NCI-H128 (cell line): ENCODE data around the gene KAZALD1.
"Not testable (repeated sequence)": the region's sequence is repeated elsewhere in the genome, so short reads cannot be mapped to it uniquely, and the experiment has no call there.

Experiments
- DNase-seq: peaks from one replicate; lab custom pipeline; 2025; ENCODE audit not compliant: unreplicated experiment; lab: John Stamatoyannopoulos, UW

The KAZALD1 gene

DNA sequence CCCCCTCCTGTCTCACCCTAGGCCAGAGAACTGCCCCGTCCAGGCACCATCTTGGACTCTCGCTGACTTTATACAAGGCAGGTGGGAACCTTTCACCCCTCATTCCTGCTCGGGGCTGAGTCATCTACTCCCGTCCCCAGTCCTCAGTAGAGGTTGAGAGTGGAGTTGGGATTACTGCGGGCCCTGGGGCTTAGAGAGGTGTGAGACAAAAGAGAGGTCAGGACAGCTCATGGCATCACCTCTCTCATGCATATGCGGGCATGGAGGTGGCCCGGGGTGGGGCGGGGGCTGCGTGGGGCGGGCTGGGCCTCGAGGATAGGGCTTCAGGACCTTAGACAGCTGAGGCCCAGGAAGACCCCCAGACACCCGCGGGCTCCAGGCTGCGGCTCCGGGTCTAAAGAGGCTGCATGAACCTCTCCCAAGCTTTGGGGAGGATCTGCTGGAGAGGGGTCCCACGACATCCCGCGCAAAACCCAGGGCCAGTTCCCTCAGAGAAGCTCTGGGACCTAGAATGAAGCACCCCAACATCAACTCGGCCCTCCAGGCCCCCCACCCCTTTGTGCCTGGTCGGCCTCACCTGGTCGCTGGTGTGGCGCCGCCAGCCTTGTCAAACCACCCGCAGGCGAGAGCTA lies 31.2 kb upstream of the KAZALD1 start:
- no peak for DNase-seq

DNA sequence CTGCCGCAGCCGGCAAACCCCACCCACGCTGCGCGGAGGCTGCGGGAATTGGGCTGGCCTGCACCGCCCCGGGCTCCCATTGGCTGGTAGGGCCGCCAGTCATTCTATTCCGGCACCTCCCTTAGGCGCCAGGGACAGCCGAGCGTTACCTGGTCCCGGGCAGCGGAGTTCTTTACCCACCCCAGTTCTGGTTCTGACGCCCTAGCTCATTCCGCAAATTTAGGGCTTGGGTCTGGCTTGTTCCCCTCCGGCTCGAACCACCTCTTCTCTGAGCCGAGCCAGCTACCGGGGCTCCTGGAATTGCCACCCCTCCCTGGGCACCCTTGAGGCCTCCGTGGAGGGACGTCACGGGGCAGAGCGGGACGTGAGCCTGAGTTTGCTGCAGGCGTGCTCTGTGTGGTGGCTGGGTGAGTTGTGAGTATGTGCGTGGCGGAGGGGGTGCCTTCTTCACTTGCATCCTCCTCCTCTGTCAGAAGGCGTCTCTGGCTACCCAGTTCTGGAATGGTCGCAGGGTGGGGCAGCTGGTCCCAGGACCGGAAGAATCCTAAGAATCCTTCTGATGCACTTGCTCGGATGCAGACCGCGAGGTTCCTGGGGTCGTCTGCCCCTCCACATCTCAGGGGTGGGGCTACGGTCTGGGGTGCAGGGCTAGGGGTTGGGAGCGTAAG lies 30.5 kb upstream of the KAZALD1 start, which contains the start of the genes PDZD7 and SFXN3:
Gene PDZD7, minus strand, starts transcription at position 2 of the 668 bp plus-strand sequence. CDS start 910 bp downstream, outside the sequence.
Gene SFXN3, plus strand, starts transcription at position 107 of the 668 bp plus-strand sequence. CDS start 3,461 bp downstream, outside the sequence.
- peak; percentile 84 for DNase-seq

DNA sequence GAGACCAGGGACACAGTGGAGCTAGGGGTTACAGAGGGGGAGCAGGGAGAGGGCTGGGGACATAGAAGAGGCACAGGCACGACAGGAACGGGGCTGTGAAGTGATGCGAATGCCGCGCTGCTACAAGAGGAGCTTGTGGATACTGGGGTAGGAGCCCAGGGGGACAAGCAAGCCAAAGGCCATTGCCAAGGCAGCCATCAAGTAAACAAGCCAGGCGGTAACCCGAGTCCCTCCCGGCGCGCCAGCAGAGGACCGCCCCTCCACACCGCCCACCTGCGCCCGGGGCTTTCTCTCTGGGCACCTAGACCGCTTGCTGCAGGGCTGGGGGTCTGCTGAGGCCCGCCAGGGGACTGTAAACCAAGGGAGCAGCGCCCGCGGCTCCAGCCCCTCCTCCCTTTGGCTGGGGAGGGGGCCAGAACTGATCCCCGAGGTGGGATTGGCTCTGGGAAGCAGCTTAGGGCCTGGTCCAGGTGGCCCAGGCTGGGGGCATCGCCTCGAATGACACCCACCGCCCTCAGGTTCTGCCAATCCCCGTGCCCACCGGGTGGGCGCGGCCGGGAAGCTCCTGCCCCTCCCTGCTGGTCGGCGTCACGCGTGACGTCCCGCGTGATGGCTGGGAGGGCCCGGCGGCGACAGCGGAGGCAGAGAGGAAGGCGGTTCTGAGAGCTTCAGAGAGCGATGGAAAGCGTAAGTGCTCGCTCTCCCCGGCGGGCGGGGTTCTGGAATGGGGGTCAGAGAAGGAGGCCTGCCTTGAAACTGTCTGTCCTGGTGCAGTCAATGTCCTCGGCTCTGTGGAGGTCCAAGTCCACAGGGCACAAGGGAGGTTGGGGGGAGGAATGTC lies 29.8 kb upstream of the KAZALD1 start:
- no peak for DNase-seq

DNA sequence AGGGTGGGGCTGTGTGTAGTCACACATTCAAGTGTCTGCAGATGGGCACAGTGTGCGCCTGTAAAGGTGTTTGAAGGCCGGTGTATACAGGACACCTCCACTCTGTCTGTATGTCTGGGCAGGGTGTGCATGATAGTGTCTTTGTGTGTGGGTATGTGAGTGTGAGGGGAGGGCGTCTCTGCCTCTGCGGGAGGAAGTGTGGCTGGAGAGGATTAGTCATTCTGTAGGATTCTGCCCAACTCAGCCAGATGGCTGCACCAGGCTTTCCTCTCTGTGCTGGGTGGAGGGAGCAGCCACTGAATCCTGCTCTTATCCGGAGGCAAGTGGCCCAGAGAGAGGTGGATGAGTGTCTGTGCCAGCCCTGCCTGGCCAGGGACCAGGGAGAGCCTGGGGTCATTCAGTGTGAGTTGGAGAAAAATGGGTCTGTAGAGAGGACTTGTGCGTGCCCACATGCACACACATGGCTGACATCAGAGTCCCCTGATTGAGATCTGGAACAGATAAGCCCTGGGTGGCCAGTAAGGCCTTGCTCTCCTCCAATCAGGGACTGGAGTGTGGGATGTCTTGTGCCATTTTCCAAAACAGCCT lies 29.1 kb upstream of the KAZALD1 start:
- no peak for DNase-seq

DNA sequence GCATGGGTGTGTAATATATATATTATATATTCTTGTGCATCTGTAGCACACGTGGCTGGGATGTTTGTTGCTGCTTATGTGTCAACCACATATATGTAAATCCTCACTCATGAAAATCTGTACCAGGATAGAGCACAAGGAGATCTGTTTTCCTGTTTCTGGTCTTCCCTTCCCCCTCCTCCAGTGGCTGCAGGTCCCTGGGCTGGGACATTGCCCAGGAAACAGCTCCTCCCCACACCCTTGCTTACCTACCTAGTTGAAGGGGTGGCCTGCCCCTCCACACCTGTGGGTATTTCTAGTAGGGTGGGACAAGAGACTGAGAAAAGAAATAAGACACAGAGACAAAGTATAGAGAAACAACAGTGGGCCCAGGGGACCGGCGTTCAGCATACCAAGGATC lies 28.5 kb upstream of the KAZALD1 start:
- no peak for DNase-seq

DNA sequence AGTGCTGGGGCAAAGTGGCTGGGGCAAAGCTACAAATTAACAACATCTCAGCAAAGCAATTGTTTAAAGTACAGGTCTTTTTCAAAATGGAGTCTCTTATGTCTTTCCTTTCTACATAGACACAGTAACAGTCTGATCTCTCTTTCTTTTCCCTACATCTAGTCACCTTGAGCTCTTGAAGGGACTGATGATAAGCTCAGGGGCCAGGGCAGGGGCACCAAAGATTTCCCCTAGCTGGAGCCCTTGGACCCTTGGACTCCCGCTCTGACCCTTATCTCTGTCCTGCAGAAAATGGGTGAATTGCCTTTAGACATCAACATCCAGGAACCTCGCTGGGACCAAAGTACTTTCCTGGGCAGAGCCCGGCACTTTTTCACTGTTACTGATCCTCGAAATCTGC lies 27.4 kb upstream of the KAZALD1 start:
- not testable (repeated sequence) for DNase-seq

DNA sequence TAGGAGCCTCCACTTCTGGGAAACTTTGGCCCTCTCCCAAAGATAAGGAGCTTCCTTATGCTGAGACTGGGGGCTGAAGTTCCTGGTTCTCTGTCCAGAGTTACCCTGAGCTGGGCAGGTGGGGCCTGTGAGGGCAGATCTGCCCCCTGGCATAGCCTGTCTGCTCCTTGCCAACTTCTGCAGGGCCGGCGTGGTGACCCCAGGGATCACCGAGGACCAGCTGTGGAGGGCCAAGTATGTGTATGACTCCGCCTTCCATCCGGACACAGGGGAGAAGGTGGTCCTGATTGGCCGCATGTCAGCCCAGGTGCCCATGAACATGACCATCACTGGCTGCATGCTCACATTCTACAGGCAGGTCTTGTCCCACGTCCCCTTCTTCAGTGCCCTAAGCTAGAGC lies 26.5 kb upstream of the KAZALD1 start:
- no peak for DNase-seq

DNA sequence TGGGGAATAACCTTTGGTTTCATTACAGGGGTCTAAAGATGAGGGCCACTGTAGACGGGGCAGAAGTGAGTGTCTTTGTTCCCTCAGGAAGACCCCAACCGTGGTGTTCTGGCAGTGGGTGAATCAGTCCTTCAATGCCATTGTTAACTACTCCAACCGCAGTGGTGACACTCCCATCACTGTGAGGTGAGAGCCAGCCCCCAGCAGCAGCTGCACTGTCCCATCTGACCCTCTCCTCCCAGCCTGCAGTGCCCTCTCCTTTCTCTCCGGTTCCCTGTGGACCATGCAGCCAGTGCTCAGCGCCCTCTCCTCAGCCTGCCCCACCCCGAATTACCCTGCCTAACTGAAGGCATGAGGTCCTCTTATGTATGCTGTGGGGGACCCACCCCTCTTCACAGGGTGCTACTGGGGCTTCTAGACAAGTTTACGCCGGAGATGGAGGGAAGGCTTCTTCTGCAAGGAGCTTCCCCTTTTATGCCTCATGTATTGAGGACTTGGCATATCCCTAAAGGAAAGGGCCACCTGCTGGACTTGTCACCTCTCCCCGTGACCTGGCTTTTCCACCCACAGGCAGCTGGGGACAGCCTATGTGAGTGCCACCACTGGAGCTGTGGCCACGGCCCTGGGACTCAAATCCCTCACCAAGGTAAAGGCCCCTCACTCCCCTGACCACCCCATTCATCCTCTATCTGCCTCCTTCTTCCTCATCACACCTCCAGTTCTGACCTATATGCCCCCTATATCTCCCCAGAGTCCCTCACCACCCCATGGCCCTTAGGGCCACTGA lies 25.7 kb upstream of the KAZALD1 start:
- DNase-seq = no peak

DNA sequence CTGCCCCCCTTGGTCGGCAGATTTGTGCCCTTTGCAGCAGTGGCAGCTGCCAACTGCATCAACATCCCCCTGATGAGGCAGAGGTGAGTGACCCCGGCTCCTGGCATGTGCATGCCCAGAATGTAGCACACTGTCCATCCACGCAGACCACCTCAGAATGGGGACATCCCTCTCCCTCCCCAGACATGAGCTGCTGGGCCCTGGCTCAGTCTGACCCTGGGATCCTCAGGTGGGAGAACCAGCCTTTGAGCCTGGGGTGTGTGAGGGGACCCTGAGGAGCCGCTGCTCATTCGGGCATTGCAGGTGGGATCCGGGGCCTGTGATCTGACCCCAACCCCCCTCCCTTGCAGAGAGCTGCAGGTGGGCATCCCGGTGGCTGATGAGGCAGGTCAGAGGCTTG lies 25.1 kb upstream of the KAZALD1 start:
- no peak for DNase-seq

DNA sequence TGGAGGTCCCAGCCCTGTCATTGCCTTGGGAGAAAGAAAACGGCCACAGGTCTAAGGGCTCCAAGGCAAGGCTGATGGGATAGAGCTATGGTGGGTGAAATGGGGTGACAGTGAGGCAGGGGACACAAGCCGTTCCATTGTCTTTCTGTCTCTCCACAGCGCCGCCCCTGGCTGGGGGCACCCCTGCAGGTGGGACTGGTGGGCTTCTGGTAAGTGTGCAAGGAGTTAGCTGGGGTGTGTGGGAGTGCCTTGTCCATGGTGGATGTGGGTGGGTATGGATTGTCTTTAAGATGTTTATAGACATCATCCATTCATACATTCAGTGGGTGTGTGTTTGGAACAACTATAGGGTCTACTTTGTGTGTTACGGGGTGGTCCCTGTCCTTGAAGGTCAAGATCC lies 23.3 kb upstream of the KAZALD1 start:
- no peak for DNase-seq

DNA sequence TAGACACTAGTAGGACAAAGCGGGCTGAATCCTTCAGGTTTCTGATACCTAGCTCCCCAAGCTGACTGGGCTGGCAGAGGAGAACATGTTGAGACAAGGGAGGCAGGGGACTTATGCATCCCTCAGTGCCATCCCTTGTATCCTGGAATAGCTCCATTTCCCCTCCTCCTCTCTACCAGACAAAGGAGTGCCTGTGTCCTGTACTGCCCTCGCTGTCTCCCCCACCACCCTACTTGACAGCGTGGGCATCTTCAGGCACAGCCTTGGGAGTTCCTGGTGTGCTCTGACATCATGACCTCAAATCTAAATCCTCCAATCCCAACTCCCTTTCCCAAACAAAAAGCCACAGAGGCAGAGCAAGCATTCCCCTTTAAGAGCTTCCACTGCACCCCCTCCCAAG lies 21.7 kb upstream of the KAZALD1 start:
- DNase-seq = no peak

DNA sequence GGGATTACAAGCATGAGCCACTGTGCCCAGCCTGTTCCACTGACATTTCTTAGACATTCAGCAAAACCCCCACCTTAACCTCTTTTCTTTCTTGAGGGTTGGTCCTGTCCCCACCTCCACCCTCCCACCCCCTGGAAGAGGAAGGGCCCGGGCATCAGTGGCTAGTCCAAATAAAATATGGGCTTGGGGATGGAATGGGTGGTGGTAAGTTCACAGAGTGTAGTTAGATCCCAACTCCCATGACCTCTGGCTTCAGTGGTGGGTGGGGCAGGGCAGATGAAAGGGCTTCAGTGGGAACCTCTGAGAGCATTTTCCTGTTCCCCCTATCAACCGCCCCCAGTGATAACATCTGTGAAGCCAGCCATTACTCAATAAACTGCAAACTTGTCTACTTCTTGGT lies 20.9 kb upstream of the KAZALD1 start:
- no peak for DNase-seq

DNA sequence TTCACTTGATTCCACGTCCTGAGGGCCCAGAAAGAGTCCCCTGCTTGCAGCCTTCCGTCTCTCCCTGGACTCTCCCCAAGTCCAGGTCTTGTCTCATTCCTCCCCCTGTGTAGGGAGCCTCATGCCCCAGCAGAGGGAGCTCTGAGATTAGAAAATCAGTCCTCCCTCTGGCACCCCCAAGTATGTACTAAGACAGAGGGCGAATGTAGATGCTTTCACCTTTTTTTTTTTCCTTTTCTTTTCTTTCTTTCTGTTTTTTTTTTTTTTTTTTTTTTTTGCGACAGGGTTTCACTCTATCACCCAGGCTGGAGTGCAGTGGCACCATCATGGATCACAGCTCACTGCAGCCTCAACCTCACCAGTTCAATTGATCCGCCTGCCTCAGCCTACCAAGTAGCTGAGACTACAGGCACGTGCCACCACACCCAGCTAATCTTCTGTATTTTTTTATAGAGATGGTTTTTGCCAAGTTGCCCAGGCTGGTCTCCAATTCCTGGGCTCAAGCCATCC lies 20.5 kb upstream of the KAZALD1 start:
- DNase-seq = peak; percentile 43

DNA sequence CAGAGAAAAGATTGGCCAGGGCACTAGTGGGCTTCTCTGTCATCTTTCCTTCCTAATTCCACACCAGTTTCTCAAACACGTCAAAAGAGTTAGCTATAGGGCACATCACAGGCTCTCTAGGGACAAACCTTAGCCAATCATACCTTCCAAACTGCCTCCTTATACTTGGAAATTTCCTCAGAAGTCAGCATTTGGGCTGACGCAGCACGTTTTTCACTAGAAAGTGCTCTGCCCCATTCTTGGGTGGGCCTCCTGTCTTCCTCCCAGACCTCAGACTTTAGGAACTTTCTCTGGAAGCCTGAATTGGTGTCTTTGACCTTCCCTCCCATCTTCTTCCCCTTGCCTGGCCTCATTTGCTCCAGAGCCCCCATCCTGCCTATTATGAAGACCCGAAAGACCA lies 19.7 kb upstream of the KAZALD1 start:
- DNase-seq = no peak

DNA sequence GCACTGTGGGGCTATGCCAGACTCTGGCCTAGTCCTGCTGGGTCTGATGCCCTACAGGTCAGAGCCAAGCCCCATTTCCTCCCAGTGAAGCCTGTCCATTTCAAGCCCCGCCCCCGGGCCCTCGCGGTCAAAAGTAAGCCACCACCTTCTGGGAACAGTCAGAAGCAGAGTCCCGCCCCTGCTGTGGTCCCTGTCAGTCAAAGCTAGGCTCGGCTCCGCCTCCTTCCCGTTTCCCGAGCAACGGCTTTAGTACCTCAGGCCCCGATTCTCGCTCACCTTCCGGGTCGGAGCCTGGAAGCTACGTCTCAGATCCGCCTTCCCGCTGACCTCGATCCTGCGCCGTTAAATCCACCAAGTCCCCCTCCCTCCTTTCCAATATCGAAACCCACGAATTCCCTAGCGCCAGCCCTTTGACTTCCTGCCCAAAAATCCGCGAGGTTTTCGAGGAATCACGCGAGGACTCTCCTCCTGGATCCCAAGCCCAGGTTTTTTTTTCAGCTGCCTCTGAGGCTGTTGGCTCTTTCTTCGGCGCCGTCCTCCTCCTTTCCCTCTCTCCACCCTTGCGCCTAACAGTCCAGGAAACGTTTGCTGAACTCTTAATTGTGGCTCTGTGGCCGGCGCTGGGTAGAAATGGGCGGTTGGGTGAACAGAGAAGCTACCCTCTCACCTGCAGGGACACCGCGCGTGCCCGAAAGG lies 19.0 kb upstream of the KAZALD1 start:
- peak; percentile 92 for DNase-seq

DNA sequence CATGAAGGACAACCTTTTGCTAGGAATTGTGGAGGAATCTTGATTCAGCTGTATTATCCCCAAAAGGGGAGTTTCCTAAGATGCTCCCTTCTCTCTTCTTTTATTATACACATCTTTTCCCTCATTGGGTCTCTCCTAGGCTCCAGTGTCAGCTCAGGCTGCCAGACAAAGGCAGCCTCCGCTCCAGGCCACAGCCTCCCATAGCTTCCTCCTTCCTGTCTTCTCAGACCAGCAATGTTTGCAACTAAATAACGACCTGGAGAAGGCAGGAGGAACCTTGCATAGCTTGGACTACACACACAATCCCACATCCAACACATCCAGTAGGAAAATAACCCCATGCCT lies 18.5 kb upstream of the KAZALD1 start:
- DNase-seq = no peak

DNA sequence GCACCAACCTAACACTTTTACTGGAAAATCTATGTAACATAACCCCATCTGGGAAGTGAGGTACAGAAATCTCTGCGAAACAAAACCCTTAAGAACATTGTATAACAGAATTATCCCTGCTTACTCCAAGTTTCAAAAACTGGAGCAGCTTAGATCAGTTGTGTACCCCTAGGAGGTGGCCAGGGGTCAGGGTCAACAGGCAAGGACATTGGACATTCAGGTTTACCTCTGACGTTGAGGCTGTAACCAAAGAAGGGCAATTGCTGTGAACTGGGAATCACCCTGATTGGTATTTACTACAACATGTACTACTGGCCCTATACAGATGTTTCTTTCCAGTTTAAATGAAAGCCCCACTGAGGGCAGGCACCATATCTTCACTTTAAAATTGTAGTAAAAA lies 17.7 kb upstream of the KAZALD1 start:
- no peak for DNase-seq

DNA sequence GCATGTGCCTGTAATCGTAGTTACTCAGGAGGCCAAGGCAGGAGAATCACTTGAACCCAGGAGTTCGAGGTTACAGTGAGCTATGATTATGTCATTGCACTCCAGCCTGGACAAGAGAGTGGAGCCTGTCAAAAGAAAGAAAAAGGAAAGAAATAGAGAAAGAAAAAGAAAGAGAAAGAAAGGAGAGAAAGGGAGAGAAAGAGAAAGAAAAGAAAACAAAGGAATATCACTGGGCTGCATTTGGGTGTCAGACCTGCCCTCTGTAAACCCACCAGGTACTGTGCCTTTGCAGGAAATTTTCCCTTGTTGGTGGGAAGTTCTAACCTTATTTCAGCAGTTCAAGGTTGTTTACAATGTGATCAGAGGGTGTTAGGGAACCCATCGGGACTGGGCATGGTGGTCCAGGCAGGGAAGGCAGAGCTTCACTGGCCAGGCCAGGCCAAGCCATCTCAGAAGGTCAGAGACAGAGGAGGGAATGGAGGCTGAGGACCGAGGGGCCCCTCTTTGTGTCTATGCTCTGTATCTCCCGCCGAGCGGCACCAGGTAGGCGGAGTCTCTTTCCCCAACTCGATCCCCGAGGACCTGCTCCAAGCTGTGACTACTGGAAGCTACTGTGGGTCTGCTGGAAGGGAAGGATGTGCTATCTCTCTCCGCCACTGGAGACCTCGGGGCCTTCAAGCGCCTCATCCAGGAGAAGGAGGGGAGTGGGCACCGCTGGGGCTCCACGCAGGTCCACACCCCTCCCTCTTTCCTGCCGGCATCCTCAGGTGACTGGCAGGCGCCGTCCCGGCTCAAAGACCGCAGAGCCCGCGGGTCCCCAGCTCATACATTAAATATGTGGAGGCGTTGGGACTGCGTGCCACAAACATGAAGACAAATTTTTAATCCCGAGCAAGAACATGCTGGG lies 15.2 kb upstream of the KAZALD1 start:
- DNase-seq = no peak

DNA sequence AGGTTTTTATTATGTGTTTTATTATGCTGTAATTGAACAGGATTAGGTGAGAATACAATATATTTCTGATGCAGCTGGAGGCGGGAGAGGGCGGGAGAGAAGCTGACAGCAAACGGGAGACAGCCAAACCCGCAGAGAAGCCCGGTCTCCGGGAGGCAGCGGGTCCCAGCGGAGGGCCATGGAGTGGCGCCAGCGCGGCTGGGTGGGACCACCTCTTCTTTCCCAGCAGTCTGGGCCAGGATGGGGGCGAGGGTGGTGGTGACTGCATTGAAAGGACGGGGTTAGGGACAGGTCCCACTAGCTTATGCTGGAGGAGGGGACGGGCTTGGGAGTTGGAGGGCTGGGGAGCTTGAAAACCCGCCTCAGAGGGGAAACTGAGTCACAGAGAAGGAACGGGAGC lies 14.5 kb upstream of the KAZALD1 start:
- DNase-seq = no peak
